ENCODE measurements around the gene PLCB1.

GRCh38 chr20:8527998-8528723 lies 396.1 kb downstream of the PLCB1 start:
- TF ChIP-seq POLR2A (IDR thresholded peaks at IDR 0.05) (no peak), CTCF (IDR thresholded peaks at IDR 0.05) (no peak)

Measured in Peyer's patch (tissue), 4 donors.